ENCODE measurements around the gene HPCAL1.

- TF ChIP-seq POLR2A (IDR thresholded peaks at IDR 0.05) (no peak), CTCF (IDR thresholded peaks at IDR 0.05) (no peak)
Observed at GRCh38 chr2:10471955-10472354, 169.3 kb downstream of the HPCAL1 start.
